ENCODE results near the gene NEDD4L.

NEDD4L gene

GRCh38 chr18:58217052-58217451 is 173.0 kb downstream of the NEDD4L start:
- no peak for DNase-seq

- no peak for DNase-seq
Observed at GRCh38 chr18:58218117-58218516, 174.1 kb downstream of the NEDD4L start.

GRCh38 chr18:58221060-58221725 is 177.2 kb downstream of the NEDD4L start:
- DNase-seq, result no peak

- no peak for DNase-seq
Observed at GRCh38 chr18:58222432-58223125, 178.6 kb downstream of the NEDD4L start.

- no peak for DNase-seq
Observed at GRCh38 chr18:58223717-58224424, 179.8 kb downstream of the NEDD4L start.

GRCh38 chr18:58224425-58224750 is 180.4 kb downstream of the NEDD4L start:
- DNase-seq, result no peak

GRCh38 chr18:58225101-58225500 is 181.1 kb downstream of the NEDD4L start:
- DNase-seq, result no peak

GRCh38 chr18:58226429-58226828 is 182.4 kb downstream of the NEDD4L start:
- DNase-seq, result no peak

- no peak for DNase-seq
Observed at GRCh38 chr18:58227361-58227930, 183.4 kb downstream of the NEDD4L start.

- DNase-seq, result no peak
Observed at GRCh38 chr18:58228176-58228575, 184.2 kb downstream of the NEDD4L start.

GRCh38 chr18:58228762-58229161 is 184.7 kb downstream of the NEDD4L start:
- no peak for DNase-seq

GRCh38 chr18:58229162-58229561 is 185.1 kb downstream of the NEDD4L start:
- DNase-seq, result no peak

GRCh38 chr18:58230438-58231179 is 186.6 kb downstream of the NEDD4L start:
- DNase-seq, result no peak

GRCh38 chr18:58231930-58232329 is 187.9 kb downstream of the NEDD4L start:
- DNase-seq, result no peak

GRCh38 chr18:58232668-58233067 is 188.6 kb downstream of the NEDD4L start:
- DNase-seq, result no peak

- DNase-seq, result no peak
Observed at GRCh38 chr18:58234359-58234741, 190.3 kb downstream of the NEDD4L start.

- DNase-seq, result no peak
Observed at GRCh38 chr18:58235001-58235436, 191.0 kb downstream of the NEDD4L start.

- no peak for DNase-seq
Observed at GRCh38 chr18:58239879-58240278, 195.9 kb downstream of the NEDD4L start.

- DNase-seq, result no peak
Observed at GRCh38 chr18:58241026-58241679, 197.1 kb downstream of the NEDD4L start.

GRCh38 chr18:58241877-58242276 is 197.9 kb downstream of the NEDD4L start:
- DNase-seq, result no peak

- no peak for DNase-seq
Observed at GRCh38 chr18:58242435-58242834, 198.4 kb downstream of the NEDD4L start.

- no peak for DNase-seq
Observed at GRCh38 chr18:58242968-58243367, 198.9 kb downstream of the NEDD4L start.
